IPS-18c (cell line): ENCODE data around the gene SLC22A23.

Experiments
- H3K4me3 ChIP-seq: 2 replicates; pipeline ENCODE4 v1.7.0; 2013; ENCODE audit warnings: low read depth, mild to moderate bottlenecking, low read length, moderate library complexity; ENCODE audit not compliant: insufficient read depth
- H3K9me3 ChIP-seq: one replicate; pipeline ENCODE4 v1.6.1; 2013; ENCODE audit warnings: mild to moderate bottlenecking, low read length, moderate library complexity; ENCODE audit not compliant: control insufficient read depth, insufficient read depth

SLC22A23 gene

GRCh38 chr6:3330199-3330598 is 126.7 kb downstream of the SLC22A23 start:
- no peak overlapping the region for H3K4me3 ChIP-seq
- no peaks in the 10 kb centered on the region for H3K9me3 ChIP-seq

GRCh38 chr6:3329393-3330051 is 127.3 kb downstream of the SLC22A23 start:
- H3K4me3 ChIP-seq = no peak overlapping the region
- H3K9me3 ChIP-seq = no peaks in the 10 kb centered on the region

- H3K4me3 ChIP-seq = no peak overlapping the region
Measured at GRCh38 chr6:3328796-3329195, 128.1 kb downstream of the SLC22A23 start.

DNA sequence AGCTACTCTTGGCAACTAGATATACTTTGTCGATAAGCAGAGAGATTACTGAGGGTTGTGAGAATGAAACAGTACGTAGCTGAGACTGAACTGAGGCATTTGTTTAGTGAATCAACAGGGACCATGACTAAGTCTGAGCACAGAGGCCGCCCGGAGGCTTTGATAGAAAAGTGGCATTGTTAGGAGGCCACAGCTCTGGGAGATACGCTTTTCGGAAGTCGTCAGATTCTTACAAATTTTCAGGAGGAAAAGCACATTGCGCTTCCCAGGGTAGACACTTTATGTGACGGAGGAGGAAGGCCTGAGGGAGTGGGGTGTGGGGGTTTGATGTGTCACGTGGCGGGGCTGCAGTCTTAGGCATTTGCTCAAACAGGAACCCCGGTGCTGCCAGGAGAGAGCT is 128.7 kb downstream of the SLC22A23 start:
- H3K4me3 ChIP-seq = no peak overlapping the region
- H3K9me3 ChIP-seq = no peaks in the 10 kb centered on the region

More at GRCh38 chr6:3328796-3329195, 128.1 kb downstream of the SLC22A23 start:
- no peaks in the 10 kb centered on the region for H3K9me3 ChIP-seq

GRCh38 chr6:3327403-3327802 is 129.4 kb downstream of the SLC22A23 start:
- no peak overlapping the region for H3K4me3 ChIP-seq
- H3K9me3 ChIP-seq = no peaks in the 10 kb centered on the region

GRCh38 chr6:3326981-3327380 is 129.9 kb downstream of the SLC22A23 start:
- no peak overlapping the region for H3K4me3 ChIP-seq
- H3K9me3 ChIP-seq = no peaks in the 10 kb centered on the region

- Histone ChIP-seq H3K4me3 (no peak overlapping the region), H3K9me3 (no peaks in the 10 kb centered on the region)
Measured at GRCh38 chr6:3326184-3326971, 130.5 kb downstream of the SLC22A23 start.

GRCh38 chr6:3325210-3325609 is 131.6 kb downstream of the SLC22A23 start:
- Histone ChIP-seq H3K9me3 (no peaks in the 10 kb centered on the region), H3K4me3 (no peak overlapping the region)

GRCh38 chr6:3324262-3324942 is 132.4 kb downstream of the SLC22A23 start:
- Histone ChIP-seq H3K4me3 (no peak overlapping the region), H3K9me3 (no peaks in the 10 kb centered on the region)

DNA sequence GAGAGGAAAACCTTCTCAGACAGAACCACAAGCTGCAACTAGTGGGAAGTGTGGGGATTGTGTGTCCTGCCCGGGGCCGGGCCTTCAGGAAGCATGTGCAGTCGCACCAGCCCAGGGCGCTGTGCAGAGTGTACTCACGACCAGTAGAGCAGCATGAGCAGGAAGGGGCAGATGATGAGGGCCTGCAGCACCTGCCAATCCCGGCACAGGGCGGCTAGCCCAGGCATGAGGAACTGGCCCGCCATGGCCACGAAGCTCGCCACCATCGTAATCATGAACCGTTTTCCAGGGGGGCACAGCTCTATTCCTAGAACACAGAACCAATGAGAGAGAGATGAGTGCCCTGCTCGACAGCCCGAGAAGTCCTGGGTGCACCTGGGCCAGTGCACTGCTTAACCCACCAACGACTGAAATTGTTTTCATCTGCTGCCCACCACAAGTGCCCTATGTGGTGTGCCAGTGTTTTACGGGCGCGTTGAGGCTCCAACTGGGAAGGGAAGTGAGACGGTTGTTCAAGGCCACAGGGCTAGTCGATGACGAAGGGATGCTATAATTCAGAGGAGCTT is 133.1 kb downstream of the SLC22A23 start:
- H3K4me3 ChIP-seq = no peak overlapping the region
- no peaks in the 10 kb centered on the region for H3K9me3 ChIP-seq

DNA sequence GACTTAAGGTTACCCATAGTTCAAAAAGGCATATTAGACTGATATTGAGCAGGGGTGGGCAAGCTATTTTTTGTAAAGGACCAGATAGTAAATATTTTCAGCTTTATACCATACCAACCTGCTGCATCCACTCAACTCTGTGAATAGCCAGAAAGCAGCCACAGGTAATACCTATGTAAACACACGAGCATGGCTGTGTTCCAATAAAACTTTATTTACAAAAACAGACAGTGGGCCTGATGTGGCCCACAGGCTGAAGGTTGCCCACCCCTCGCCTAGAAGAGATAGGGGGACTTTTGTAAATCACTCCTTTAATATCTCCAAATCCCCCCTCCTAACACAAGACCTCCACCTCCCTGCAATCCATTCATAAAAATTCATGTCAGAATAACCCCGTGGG is 133.7 kb downstream of the SLC22A23 start:
- H3K9me3 ChIP-seq = peaks cover under 1% of the 10 kb centered on the region
- H3K4me3 ChIP-seq = no peak overlapping the region

- Histone ChIP-seq H3K9me3 (peaks cover 3% of the 10 kb centered on the region), H3K4me3 (no peak overlapping the region)
Measured at GRCh38 chr6:3322366-3322890, 134.4 kb downstream of the SLC22A23 start.

- Histone ChIP-seq H3K4me3 (no peak overlapping the region), H3K9me3 (peaks cover 3% of the 10 kb centered on the region)
Measured at GRCh38 chr6:3321875-3322274, 135.0 kb downstream of the SLC22A23 start.

DNA sequence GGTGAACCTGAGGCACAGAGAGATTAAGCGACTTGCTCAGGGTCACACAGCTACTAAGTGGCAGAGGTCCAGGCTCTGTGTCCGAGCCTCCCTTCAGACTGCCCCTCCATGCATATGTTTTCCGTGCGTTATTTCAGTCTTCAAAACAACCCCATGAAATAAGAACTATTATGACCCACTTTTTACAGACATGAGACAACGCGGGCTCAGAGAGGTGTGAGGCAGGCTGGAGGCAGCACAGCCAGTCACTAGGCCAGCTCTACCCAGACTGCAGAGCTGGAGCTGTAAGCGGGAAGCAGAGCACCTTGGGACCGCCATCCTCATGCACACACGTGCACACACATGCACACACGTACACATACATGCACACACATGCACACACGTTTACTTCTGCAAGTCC is 135.8 kb downstream of the SLC22A23 start:
- Histone ChIP-seq H3K9me3 (peaks cover 3% of the 10 kb centered on the region), H3K4me3 (no peak overlapping the region)

DNA sequence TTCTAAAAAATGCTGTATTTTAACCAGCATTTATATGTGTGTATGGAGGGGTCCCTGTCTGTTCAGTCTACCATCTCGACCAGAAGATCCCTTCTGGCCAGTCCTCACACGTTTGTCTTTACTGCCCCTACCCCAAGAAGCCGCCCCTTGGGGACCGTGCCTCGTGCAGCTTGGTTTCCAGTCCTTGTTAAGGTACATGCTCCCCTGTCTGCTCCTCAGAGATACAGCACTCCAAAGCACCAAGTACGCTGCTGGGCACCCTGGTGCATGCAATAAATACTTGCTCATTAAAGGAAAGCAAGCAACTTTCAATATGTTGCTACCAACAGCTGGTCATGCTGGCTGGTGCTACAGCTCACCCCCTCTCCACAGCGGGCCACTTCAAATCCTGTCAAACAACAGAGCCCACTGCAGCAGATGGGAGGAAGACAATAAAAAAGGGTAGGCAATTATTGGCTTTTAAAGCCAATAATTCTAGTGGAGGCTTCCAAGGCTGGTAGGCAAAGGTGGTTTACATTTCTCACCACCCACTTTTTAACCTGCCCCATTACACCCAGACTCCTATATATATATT is 136.5 kb downstream of the SLC22A23 start:
- peaks cover 3% of the 10 kb centered on the region for H3K9me3 ChIP-seq
- H3K4me3 ChIP-seq = no peak overlapping the region

DNA sequence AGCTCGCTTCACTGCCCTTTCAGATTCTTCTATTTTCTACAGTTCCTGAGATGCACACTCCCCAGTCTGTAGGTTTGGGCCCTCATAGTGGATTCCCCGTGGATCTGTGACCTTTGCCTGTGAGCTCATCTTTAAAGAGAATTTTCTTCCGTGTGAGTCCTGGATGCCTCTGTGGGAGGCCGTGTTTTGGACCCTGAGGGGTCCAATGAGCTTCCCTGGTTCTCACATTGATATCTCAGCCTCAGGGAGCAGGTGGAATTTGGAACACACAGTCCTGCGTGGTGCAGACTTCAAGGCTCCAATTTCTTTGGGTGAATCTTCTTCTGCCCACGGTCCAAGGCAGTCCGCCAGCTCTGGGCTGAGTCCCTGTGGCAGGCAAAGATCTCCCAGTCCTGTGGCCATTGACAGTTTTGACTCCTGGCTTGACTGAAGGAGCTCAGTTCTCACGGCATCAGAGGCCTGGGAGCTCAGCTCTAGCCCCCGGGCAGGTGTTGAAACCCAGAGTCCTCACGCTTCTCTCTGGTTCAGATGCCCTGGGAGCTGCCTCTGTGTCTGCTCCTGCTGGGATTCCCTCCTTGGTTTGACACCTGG is 137.1 kb downstream of the SLC22A23 start:
- peaks cover 3% of the 10 kb centered on the region for H3K9me3 ChIP-seq
- no peak overlapping the region for H3K4me3 ChIP-seq
